Duodenal mucosa (tissue), 2 donors: ENCODE measurements around the gene ATP10D.
"Not testable (repeated sequence)": the region's sequence is repeated elsewhere in the genome, so short reads cannot be mapped to it uniquely, and the experiment has no call there.

Source experiments
- H3K27ac ChIP-seq: one replicate; pipeline ENCODE4 v1.7.0; 2013; ENCODE audit warnings: low read depth, low read length
- H3K27me3 ChIP-seq, 2 donors: one replicate each; pipeline ENCODE4 v1.7.0; 2013; ENCODE audit warnings: low read length in 2 of 2, control low read depth in 1 of 2; ENCODE audit not compliant: insufficient read depth in 2 of 2, control insufficient read depth in 1 of 2
- H3K36me3 ChIP-seq, 2 donors: one replicate each; pipeline ENCODE4 v1.7.0; 2013; ENCODE audit warnings: low read length in 2 of 2, control low read depth in 1 of 2; ENCODE audit not compliant: insufficient read depth in 2 of 2, control insufficient read depth in 1 of 2
- H3K4me1 ChIP-seq, 2 donors: one replicate each; pipeline ENCODE4 v1.7.0; 2013; ENCODE audit warnings: low read length in 2 of 2, control low read depth in 1 of 2; ENCODE audit not compliant: insufficient read depth in 2 of 2, control insufficient read depth in 1 of 2
- H3K4me3 ChIP-seq, 2 donors: one replicate each; pipeline ENCODE4 v1.7.0; 2013; ENCODE audit warnings: low read length in 2 of 2, low read depth in 1 of 2
- H3K9ac ChIP-seq, 2 donors: one replicate each; pipeline ENCODE4 v1.7.0; 2013; ENCODE audit warnings: low read length in 2 of 2, low read depth in 1 of 2
- H3K9me3 ChIP-seq, 2 donors: one replicate each; pipeline ENCODE4 v1.7.0; 2013; ENCODE audit warnings: low read length in 2 of 2, control low read depth in 1 of 2; ENCODE audit not compliant: control insufficient read depth in 1 of 2

The ATP10D gene

DNA sequence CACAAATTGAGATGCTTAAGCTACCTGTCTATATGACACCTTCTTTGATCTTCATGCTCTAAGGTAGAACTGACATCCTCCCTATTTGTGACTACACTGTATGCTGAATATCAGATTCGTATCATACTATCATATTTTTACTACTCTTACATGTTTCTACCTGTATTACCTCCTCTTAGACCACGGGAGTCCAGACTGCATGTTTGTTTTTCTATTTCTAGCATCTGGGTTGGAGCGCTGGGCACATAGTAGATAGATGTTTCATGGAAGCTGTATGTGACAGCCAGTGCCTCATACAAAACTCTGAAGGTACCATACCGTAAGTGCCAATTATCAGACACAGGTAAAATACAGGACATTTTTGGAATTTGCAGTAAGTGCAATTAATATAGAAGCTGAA, 47.6 kb downstream of the ATP10D start:
- Histone ChIP-seq H3K4me1 (peaks cover 0 to 8% of the 10 kb centered on the region in 2 donors), H3K9ac (no peak overlapping the region), H3K36me3 (peaks cover 0 to 19% of the 10 kb centered on the region in 2 donors), H3K9me3 (no peaks in the 10 kb centered on the region), H3K4me3 (no peak overlapping the region), H3K27ac (no peak overlapping the region), H3K27me3 (no peaks in the 10 kb centered on the region)

GRCh38 chr4:47533689-47534347, 48.7 kb downstream of the ATP10D start:
- Histone ChIP-seq H3K27ac (no peak overlapping the region), H3K4me3 (no peak overlapping the region), H3K9ac (no peak overlapping the region), H3K4me1 (peaks cover 0 to 8% of the 10 kb centered on the region in 2 donors), H3K27me3 (no peaks in the 10 kb centered on the region), H3K36me3 (peaks cover 0 to 18% of the 10 kb centered on the region in 2 donors), H3K9me3 (no peaks in the 10 kb centered on the region)

- Histone ChIP-seq H3K4me3 (no peak overlapping the region), H3K27me3 (no peaks in the 10 kb centered on the region), H3K9ac (no peak overlapping the region), H3K9me3 (no peaks in the 10 kb centered on the region), H3K27ac (no peak overlapping the region), H3K4me1 (peaks cover 0 to 8% of the 10 kb centered on the region in 2 donors), H3K36me3 (peaks cover 0 to 18% of the 10 kb centered on the region in 2 donors)
These were observed 49.7 kb downstream of the ATP10D start for GRCh38 chr4:47534772-47535171.

DNA sequence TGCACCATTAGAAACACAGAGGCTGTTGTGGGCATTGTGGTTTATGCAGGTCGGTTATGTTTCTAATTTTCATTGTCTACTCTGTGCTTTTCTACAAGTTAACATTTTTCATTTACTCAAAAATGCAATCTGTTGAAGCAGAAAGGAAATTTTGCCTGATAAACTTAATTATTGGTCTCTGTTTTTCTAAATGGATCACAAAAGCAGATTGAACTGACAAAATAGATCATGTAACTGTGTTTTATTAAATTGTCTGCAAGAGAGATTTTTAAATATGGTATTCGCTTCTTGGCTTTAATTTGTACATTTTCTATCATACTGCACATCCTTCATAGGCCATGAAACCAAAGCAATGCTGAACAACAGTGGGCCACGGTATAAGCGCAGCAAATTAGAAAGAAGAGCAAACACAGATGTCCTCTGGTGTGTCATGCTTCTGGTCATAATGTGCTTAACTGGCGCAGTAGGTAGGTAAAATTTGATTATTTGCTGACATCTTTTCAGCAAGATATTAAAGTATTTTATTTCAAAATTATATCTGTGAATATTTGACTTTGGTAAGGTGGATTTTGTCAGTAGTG, 50.6 kb downstream of the ATP10D start:
- Histone ChIP-seq H3K9ac (no peak overlapping the region), H3K27me3 (no peaks in the 10 kb centered on the region), H3K4me1 (peaks cover 0 to 8% of the 10 kb centered on the region in 2 donors), H3K27ac (no peak overlapping the region), H3K9me3 (no peaks in the 10 kb centered on the region), H3K36me3 (peaks cover 0 to 18% of the 10 kb centered on the region in 2 donors), H3K4me3 (no peak overlapping the region)

GRCh38 chr4:47536966-47537365, 51.9 kb downstream of the ATP10D start:
- Histone ChIP-seq H3K9ac (no peak overlapping the region), H3K4me3 (no peak overlapping the region), H3K27ac (no peak overlapping the region), H3K4me1 (peaks cover 0 to 6% of the 10 kb centered on the region in 2 donors), H3K36me3 (peaks cover 0 to 18% of the 10 kb centered on the region in 2 donors), H3K9me3 (no peaks in the 10 kb centered on the region), H3K27me3 (no peaks in the 10 kb centered on the region)

DNA sequence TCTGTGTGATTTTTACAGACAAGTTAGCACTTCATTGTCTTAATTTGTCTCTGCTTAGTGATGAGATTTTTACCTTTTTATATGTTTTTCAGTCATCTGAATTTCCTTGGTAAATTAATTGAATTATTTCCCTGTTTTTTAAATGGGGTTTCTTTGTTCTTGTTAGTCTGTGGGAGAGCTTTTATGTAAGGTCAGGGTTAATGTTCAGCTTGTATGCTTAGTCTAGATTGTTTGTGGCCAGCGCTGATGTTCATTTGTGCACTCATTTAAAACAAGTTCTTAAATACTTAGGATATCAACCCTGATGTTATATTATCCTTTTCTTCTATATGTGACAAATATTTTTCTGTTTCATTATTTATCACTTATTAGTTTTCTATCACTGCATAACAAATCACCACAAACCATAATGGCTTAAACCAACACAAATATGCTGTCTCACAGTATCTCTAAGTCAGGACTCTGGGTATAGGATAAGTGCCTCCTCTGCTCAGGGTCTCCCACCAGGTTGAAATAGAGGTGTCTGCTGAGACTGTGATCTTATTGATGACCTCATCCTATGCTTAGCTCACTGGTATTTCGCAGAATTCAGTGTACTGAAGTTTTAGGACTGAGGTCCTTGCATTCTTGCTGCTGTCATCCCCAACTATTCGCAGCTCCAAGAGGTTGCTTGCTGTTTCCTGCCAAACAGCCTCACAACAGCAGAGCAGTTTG, 53.2 kb downstream of the ATP10D start:
- Histone ChIP-seq H3K36me3 (peaks cover 0 to 18% of the 10 kb centered on the region in 2 donors), H3K9ac (no peak overlapping the region), H3K4me3 (no peak overlapping the region), H3K4me1 (no peaks in the 10 kb centered on the region), H3K27me3 (no peaks in the 10 kb centered on the region), H3K27ac (no peak overlapping the region), H3K9me3 (no peaks in the 10 kb centered on the region)

GRCh38 chr4:47538825-47539154, 53.7 kb downstream of the ATP10D start:
- Histone ChIP-seq H3K27ac (no peak overlapping the region), H3K9ac (no peak overlapping the region), H3K4me3 (no peak overlapping the region), H3K36me3 (peaks cover 0 to 18% of the 10 kb centered on the region in 2 donors), H3K9me3 (no peaks in the 10 kb centered on the region), H3K27me3 (no peaks in the 10 kb centered on the region), H3K4me1 (no peaks in the 10 kb centered on the region)

DNA sequence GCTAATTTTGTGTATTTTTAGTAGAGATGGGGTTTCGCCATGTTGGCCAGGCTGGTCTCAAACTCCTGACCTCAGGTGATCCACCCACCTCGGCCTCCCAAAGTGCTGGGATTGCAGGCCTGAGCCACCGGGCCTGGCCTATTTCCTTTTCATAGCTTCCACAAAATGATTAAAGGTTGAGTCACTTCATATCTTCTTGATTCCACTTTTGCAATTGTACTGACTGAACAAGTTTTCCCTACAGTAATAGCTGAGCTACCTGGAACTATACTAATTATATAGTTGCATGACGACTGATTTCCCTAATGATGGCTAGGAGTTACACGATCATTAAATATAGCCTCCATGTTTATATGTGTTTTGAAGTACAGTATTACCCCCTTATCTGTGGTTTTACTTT, 57.6 kb downstream of the ATP10D start:
- H3K9ac ChIP-seq, H3K4me1 ChIP-seq, H3K9me3 ChIP-seq, H3K4me3 ChIP-seq, H3K27me3 ChIP-seq, H3K27ac ChIP-seq: not testable (repeated sequence)
- peaks cover 13 to 15% of the 10 kb centered on the region in 2 donors for H3K36me3 ChIP-seq

- H3K27me3 ChIP-seq: no peaks in the 10 kb centered on the region
- peaks cover 13 to 17% of the 10 kb centered on the region in 2 donors for H3K36me3 ChIP-seq
- no peaks in the 10 kb centered on the region for H3K4me1 ChIP-seq
- H3K9ac ChIP-seq: no peak overlapping the region
- H3K27ac ChIP-seq: no peak overlapping the region
- H3K9me3 ChIP-seq: no peaks in the 10 kb centered on the region
- no peak overlapping the region for H3K4me3 ChIP-seq
These were observed 58.3 kb downstream of the ATP10D start for GRCh38 chr4:47543331-47543730.

GRCh38 chr4:47550357-47550756, 65.3 kb downstream of the ATP10D start:
- peaks cover 22% of the 10 kb centered on the region in 2 donors for H3K36me3 ChIP-seq
- not testable (repeated sequence) for H3K4me1 ChIP-seq, H3K9me3 ChIP-seq, H3K27me3 ChIP-seq, H3K9ac ChIP-seq, H3K4me3 ChIP-seq, H3K27ac ChIP-seq
